H1 (cell line): ENCODE results near the gene RBM20. TPM values are rescaled to one million over a fixed set of nuclear protein-coding genes. Genes with fewer than 3 reads are reported as not detected.

ENCODE experiments used
- CTCF ChIA-PET: fragments of 300-600 bp; sonication (Branson Sonifier 250); formaldehyde crosslinking; loops from one replicate; lab custom pipeline; 2021; ENCODE audit not compliant: partially characterized antibody; lab: Charles Lee
- POLR2A ChIA-PET: fragments of 300-600 bp; sonication (Branson Sonifier 250); formaldehyde crosslinking; loops from one replicate; lab custom pipeline; 2021; ENCODE audit warnings: inconsistent platforms; ENCODE audit not compliant: partially characterized antibody; lab: Charles Lee
- DNase-seq, 2 experiments: peaks; one replicate each; pipeline versions ENCODE4 v3.0.0 to v3.0.0-alpha.2; 2010 to 2022; ENCODE audit warnings: low spot score in 2 of 2, low read depth in 1 of 2, mixed read lengths in 1 of 2
- FAIRE-seq: peaks from 2 replicates; lab custom pipeline; 2011; peaks lifted over from hg19 to GRCh38; lab: Jason Lieb, UNC
- H2AFZ ChIP-seq: 2 replicates; pipeline ENCODE4 v1.8.1; 2012; ENCODE audit warnings: low read length, inconsistent platforms
- H2AK5ac ChIP-seq: 2 replicates; pipeline ENCODE4 v1.6.1; 2013; ENCODE audit warnings: low read depth, low read length
- H2BK120ac ChIP-seq: replicated peaks from 2 replicates; pipeline ENCODE3; 2013; ENCODE audit warnings: low read depth, low read length, inconsistent platforms
- H2BK12ac ChIP-seq: 2 replicates; pipeline ENCODE4 v1.6.1; 2013; ENCODE audit warnings: low read depth, low read length
- H2BK15ac ChIP-seq: 2 replicates; pipeline ENCODE4 v1.6.1; 2013; ENCODE audit warnings: low read length
- H2BK20ac ChIP-seq: 2 replicates; pipeline ENCODE4 v1.6.1; 2013; ENCODE audit warnings: low read length
- H2BK5ac ChIP-seq: 2 replicates; pipeline ENCODE4 v1.6.1; 2013; ENCODE audit warnings: low read depth, low read length
- H3K14ac ChIP-seq: 2 replicates; pipeline ENCODE4 v1.6.1; 2013; ENCODE audit warnings: inconsistent platforms; ENCODE audit not compliant: insufficient read length
- H3K18ac ChIP-seq: 2 replicates; pipeline ENCODE4 v1.6.1; 2013; ENCODE audit warnings: low read length; ENCODE audit errors: extremely low read depth
- H3K23ac ChIP-seq: 2 replicates; pipeline ENCODE4 v1.6.1; 2013; ENCODE audit warnings: inconsistent platforms; ENCODE audit not compliant: insufficient read length
- H3K23me2 ChIP-seq: 2 replicates; pipeline ENCODE4 v1.6.1; 2013; ENCODE audit warnings: low read depth, low read length
- H3K27ac ChIP-seq: 2 replicates; pipeline ENCODE4 v1.6.1; 2011; ENCODE audit warnings: low read depth, low read length, inconsistent platforms
- H3K27me3 ChIP-seq, 4 experiments: replicated peaks in 1 of 4; 1 replicate in 1 of 4; 2 replicates in 3 of 4; pipeline versions ENCODE4 v1.6.1 to v1.8.1; 2011 to 2013; ENCODE audit warnings: low read length in 3 of 4, mild to moderate bottlenecking in 3 of 4, inconsistent platforms in 2 of 4, mixed read lengths in 2 of 4, moderate library complexity in 1 of 4; ENCODE audit not compliant: control insufficient read depth in 3 of 4, insufficient read depth in 3 of 4; ENCODE audit errors: extremely low read depth in 1 of 4
- H3K36me3 ChIP-seq, 4 experiments: 2 replicates each; pipeline versions ENCODE4 v1.6.1 to v1.8.1; 2011 to 2013; ENCODE audit warnings: mild to moderate bottlenecking in 4 of 4, low read length in 3 of 4, moderate library complexity in 2 of 4, control low read depth in 1 of 4, inconsistent platforms in 1 of 4; ENCODE audit not compliant: insufficient read depth in 4 of 4, control insufficient read depth in 2 of 4
- H3K4ac ChIP-seq: replicated peaks from 2 replicates; pipeline ENCODE3; 2013; ENCODE audit warnings: low read length, low read depth, mixed read lengths, inconsistent platforms; ENCODE audit not compliant: insufficient read length
- H3K4me1 ChIP-seq, 4 experiments: replicated peaks in 1 of 4; 1 replicate in 1 of 4; 2 replicates in 3 of 4; pipeline versions ENCODE4 v1.6.1 to v1.8.1; 2011 to 2013; ENCODE audit warnings: low read length in 3 of 4, inconsistent platforms in 2 of 4, mixed read lengths in 1 of 4; ENCODE audit not compliant: insufficient read depth in 4 of 4, control insufficient read depth in 3 of 4
- H3K4me2 ChIP-seq, 2 experiments: 2 replicates each; pipeline versions ENCODE4 v1.6.1 to v1.8.1; 2011 to 2013; ENCODE audit warnings: low read depth in 2 of 2, low read length in 2 of 2, control low read depth in 1 of 2, inconsistent platforms in 1 of 2, mild to moderate bottlenecking in 1 of 2; ENCODE audit not compliant: insufficient read depth in 1 of 2
- H3K4me3 ChIP-seq, 4 experiments: fragments of 200-600, 300-600 bp in 1 of 4; sonication (generic), shearing (Covaris generic), sonication (Bioruptor Twin) in 1 of 4; 2 replicates each; pipeline versions ENCODE4 v1.5.1 to v1.8.1; 2011 to 2016; ENCODE audit warnings: low read length in 4 of 4, low read depth in 3 of 4, control low read depth in 2 of 4, inconsistent platforms in 2 of 4, mild to moderate bottlenecking in 2 of 4, mixed read lengths in 1 of 4, moderate library complexity in 1 of 4; ENCODE audit not compliant: insufficient read depth in 2 of 4; ENCODE audit errors: extremely low read depth in 1 of 4
- H3K56ac ChIP-seq: replicated peaks from 2 replicates; pipeline ENCODE3; 2013; ENCODE audit warnings: low read depth, mild to moderate bottlenecking, mixed read lengths, low read length, inconsistent platforms; ENCODE audit not compliant: insufficient read length
- H3K79me1 ChIP-seq: 2 replicates; pipeline ENCODE4 v1.6.1; 2013; ENCODE audit warnings: low read depth, low read length, control low read depth
- H3K79me2 ChIP-seq, 2 experiments: 2 replicates each; pipeline versions ENCODE4 v1.6.1 to v1.8.1; 2012 to 2013; ENCODE audit warnings: low read length in 2 of 2, mild to moderate bottlenecking in 2 of 2, inconsistent platforms in 1 of 2; ENCODE audit not compliant: insufficient read depth in 2 of 2, control insufficient read depth in 1 of 2
- H3K9ac ChIP-seq, 4 experiments: replicated peaks in 1 of 4; 1 replicate in 1 of 4; 2 replicates in 3 of 4; pipeline versions ENCODE4 v1.6.1 to v1.8.1; 2011 to 2013; ENCODE audit warnings: low read depth in 3 of 4, low read length in 3 of 4, control low read depth in 2 of 4, mild to moderate bottlenecking in 2 of 4, moderate library complexity in 2 of 4, inconsistent platforms in 1 of 4; ENCODE audit errors: extremely low read depth in 1 of 4
- H3K9me3 ChIP-seq, 2 experiments: 2 replicates each; pipeline versions ENCODE4 v1.6.1 to v1.8.1; 2012 to 2013; ENCODE audit warnings: mild to moderate bottlenecking in 2 of 2, moderate library complexity in 2 of 2, control low read depth in 1 of 2, inconsistent platforms in 1 of 2, low read depth in 1 of 2, low read length in 1 of 2, mixed read lengths in 1 of 2; ENCODE audit not compliant: insufficient read depth in 2 of 2
- H4K20me1 ChIP-seq, 2 experiments: replicated peaks in 1 of 2; 2 replicates each; pipeline versions ENCODE3 to v1.8.1; 2011 to 2013; ENCODE audit warnings: inconsistent platforms in 2 of 2, low read length in 2 of 2, mild to moderate bottlenecking in 1 of 2; ENCODE audit not compliant: insufficient read depth in 2 of 2, control insufficient read depth in 1 of 2
- H4K5ac ChIP-seq: 2 replicates; pipeline ENCODE4 v1.6.1; 2013; ENCODE audit warnings: low read length, low read depth, mixed read lengths, inconsistent platforms; ENCODE audit not compliant: insufficient read length
- H4K8ac ChIP-seq: 2 replicates; pipeline ENCODE4 v1.8.0; 2013; ENCODE audit warnings: mild to moderate bottlenecking, moderate library complexity, low read length, inconsistent platforms; ENCODE audit not compliant: insufficient read depth; ENCODE audit errors: extremely low read depth
- H4K91ac ChIP-seq: replicated peaks from 2 replicates; pipeline ENCODE3; 2013; ENCODE audit warnings: low read length, mixed read lengths, inconsistent platforms; ENCODE audit not compliant: insufficient read length
- CEBPB ChIP-seq: IDR thresholded peaks from 2 replicates; pipeline ENCODE4 v1.6.1; 2012; ENCODE audit warnings: low read depth, low read length
- CHD1 ChIP-seq: IDR thresholded peaks from 2 replicates; pipeline ENCODE4 v1.6.1; 2012; ENCODE audit warnings: low read depth, low read length, improper control_type of control experiment
- CHD2 ChIP-seq: IDR thresholded peaks from 2 replicates; pipeline ENCODE4 v1.6.1; 2012; ENCODE audit warnings: low read length, improper control_type of control experiment
- EP300 ChIP-seq, 2 experiments: IDR thresholded peaks; 1 replicate in 1 of 2; 2 replicates in 1 of 2; pipeline ENCODE4 v1.6.1; 2011 to 2012; ENCODE audit warnings: low read depth in 2 of 2, low read length in 2 of 2, mild to moderate bottlenecking in 2 of 2, borderline replicate concordance in 1 of 2, inconsistent platforms in 1 of 2, moderate library complexity in 1 of 2
- FOSL1 ChIP-seq: IDR thresholded peaks from 2 replicates; pipeline ENCODE4 v1.6.1; 2011; ENCODE audit warnings: mild to moderate bottlenecking, low read depth, low read length, moderate library complexity; ENCODE audit not compliant: insufficient read depth
- GABPA ChIP-seq: IDR thresholded peaks from 2 replicates; pipeline ENCODE4 v1.6.1; 2011; ENCODE audit warnings: mild to moderate bottlenecking, low read length, moderate library complexity, borderline replicate concordance; ENCODE audit not compliant: insufficient read depth
- HDAC6 ChIP-seq: IDR thresholded peaks from one replicate; pipeline ENCODE4 v1.7.1; 2012; ENCODE audit warnings: low read depth, mild to moderate bottlenecking, inconsistent platforms, low read length, moderate library complexity
- KDM1A ChIP-seq: fragments of 200-600, 300-600 bp; sonication (generic); IDR thresholded peaks from 2 replicates; pipeline ENCODE4 v1.7.1; 2016; ENCODE audit warnings: mild to moderate bottlenecking, low read length, borderline replicate concordance
- MAFK ChIP-seq: IDR thresholded peaks from 2 replicates; pipeline ENCODE4 v1.6.1; 2012; ENCODE audit warnings: low read depth, mild to moderate bottlenecking, improper control_type of control experiment, low read length
- MAX ChIP-seq: IDR thresholded peaks from 2 replicates; pipeline ENCODE4 v1.6.1; 2012; ENCODE audit warnings: inconsistent platforms
- RAD21 ChIP-seq, 2 experiments: IDR thresholded peaks in 1 of 2; conservative IDR thresholded peaks in 1 of 2; 2 replicates each; pipeline ENCODE4 v1.6.1; 2011; ENCODE audit warnings: low read depth in 2 of 2, low read length in 2 of 2, improper control_type of control experiment in 1 of 2, inconsistent platforms in 1 of 2, mild to moderate bottlenecking in 1 of 2, moderate library complexity in 1 of 2
- SRF ChIP-seq: IDR thresholded peaks from 2 replicates; pipeline ENCODE4 v1.6.1; 2011; ENCODE audit warnings: mild to moderate bottlenecking, low read depth, low read length, moderate library complexity
- WGBS, 2 experiments: shearing (Covaris generic) in 1 of 2; methylation state at CpG; one replicate each; pipeline versions ENCODE4 v1.1.6 to v1.1.7; 2013 to 2015; ENCODE audit warnings: low lambda C conversion rate in 2 of 2, mixed read lengths in 2 of 2, inconsistent platforms in 1 of 2, low coverage in 1 of 2, missing lambda C conversion rate in 1 of 2; ENCODE audit not compliant: insufficient replicate concordance in 2 of 2, insufficient coverage in 1 of 2, insufficient read length in 1 of 2; ENCODE audit errors: extremely low coverage in 1 of 2, missing lambda C conversion rate in 1 of 2; 5-methylcytosine and 5-hydroxymethylcytosine counted together
- polyA plus RNA-seq, 7 experiments: library from polyadenylated mRNA; depleted of rRNA in 3 of 7; stranded (reverse) in 5 of 7; unstranded in 2 of 7; fragments of >200 nt in 5 of 7; fragments of 200-250 nt in 2 of 7; gene quantifications; 1 replicate in 5 of 7; 2 replicates in 1 of 7; 4 replicates in 1 of 7; pipeline versions ENCODE4 v1.2.1 to v1.2.3, GENCODE V29; 2011 to 2013; ENCODE audit warnings: missing spikeins in 2 of 7, mixed read lengths in 2 of 7
- total RNA-seq: library from RNA; stranded (reverse); fragmentation: NEBNext Ultra II Directional; extraction: Animal tissue kit (Norgen Biotek cat#: 25700); gene quantifications from 2 replicates; pipeline ENCODE4 v1.2.1, GENCODE V29; 2021

Gene RBM20
- total and polyA plus RNA-seq, 2 of the 8 experiments (the other 6 are each of a cell fraction or from before 2014, with no cell fraction given): 0.05 to 0.63 TPM

GRCh38 chr10:110744782-110745181, 100.6 kb downstream of the RBM20 start:
- no peak for FAIRE-seq
- no peaks in the 10 kb centered on the region for H3K4me1 ChIP-seq
- no peaks in the 10 kb centered on the region for H3K79me2 ChIP-seq
- H2BK120ac ChIP-seq: no peak overlapping the region
- H4K20me1 ChIP-seq: peaks cover 0 to 2% of the 10 kb centered on the region in 2 experiments
- no peak overlapping the region for H4K5ac ChIP-seq
- H3K23me2 ChIP-seq: no peaks in the 10 kb centered on the region; the same call in 1 of the 2 replicates
- DNase-seq: no peak
- H2BK12ac ChIP-seq: no peak overlapping the region
- no peak overlapping the region for H3K23ac ChIP-seq
- 80% methylated on average over 5 of the region's 5 CpGs; no CpG with 5 or more reads in 1 of the 2 experiments for WGBS, 2 experiments
- H2BK20ac ChIP-seq: no peak overlapping the region
- no peaks in the 10 kb centered on the region for H3K36me3 ChIP-seq
- ChIA-PET CTCF (interaction anchor here (1.0 to 6.7 kb wide), 12 partner anchors 14 to 257 kb away, joined by 3 to 26 read pairs (median 5); no protein-coding TSS in a partner anchor), POLR2A (no interaction called here)
- H2BK5ac ChIP-seq: no peak overlapping the region
- H3K14ac ChIP-seq: no peak overlapping the region
- no peak overlapping the region for H2AK5ac ChIP-seq
- H3K4ac ChIP-seq: no peak overlapping the region
- H3K18ac ChIP-seq: no peak overlapping the region
- H3K9ac ChIP-seq: no peak overlapping the region; a peak in 1 of 7 replicates
- H4K91ac ChIP-seq: no peak overlapping the region
- H3K27ac ChIP-seq: no peak overlapping the region
- H4K8ac ChIP-seq: no peak overlapping the region
- H3K4me3 ChIP-seq: no peak overlapping the region
- H2AFZ ChIP-seq: 0 out of 2 replicates have a peak overlapping the region, but pooled peaks have one; percentile 5
- H3K56ac ChIP-seq: no peak overlapping the region
- no peak overlapping the region for H3K4me2 ChIP-seq
- H3K79me1 ChIP-seq: no peaks in the 10 kb centered on the region
- no peaks in the 10 kb centered on the region for H3K27me3 ChIP-seq
- H2BK15ac ChIP-seq: no peak overlapping the region
- peaks cover 2 to 5% of the 10 kb centered on the region in 2 experiments; a peak in 3 of 4 replicates for H3K9me3 ChIP-seq
- TF ChIP-seq HDAC6 (no peak), RAD21 (IDR thresholded peaks at IDR 0.05 in 1 of 2, conservative IDR thresholded peaks at IDR 0.05 in 1 of 2; ENCODE audit: low read depth in 2 of 2, low read length in 2 of 2) (no peak), SRF (no peak), EP300 (IDR thresholded peaks at IDR 0.05; ENCODE audit: borderline replicate concordance in 1 of 2, low read depth in 2 of 2, low read length in 2 of 2) (no peak), CHD1 (no peak), CHD2 (no peak), KDM1A (no peak), FOSL1 (no peak), MAFK (no peak), GABPA (no peak), MAX (no peak), CEBPB (no peak)
